H9 (cell line): ENCODE results near the gene DPRX. TPM values are rescaled to one million over a fixed set of nuclear protein-coding genes. Genes with fewer than 3 reads are reported as not detected.
A peak's percentile ranks its signal among the peaks of the same experiment; 100 is the strongest.

ENCODE experiments used
- DNase-seq: peaks from one replicate; pipeline ENCODE4 v3.0.0-alpha.2; 2017
- H2AFZ ChIP-seq: one replicate; pipeline ENCODE4 v1.6.1; 2013; ENCODE audit warnings: mild to moderate bottlenecking, low read length, control low read depth, moderate library complexity
- H2AK5ac ChIP-seq: 2 replicates; pipeline ENCODE4 v1.6.1; 2013; ENCODE audit warnings: low read length, control low read depth, mixed read lengths; ENCODE audit not compliant: insufficient read length
- H2BK120ac ChIP-seq: one replicate; pipeline ENCODE4 v1.6.1; 2013; ENCODE audit warnings: low read depth, mild to moderate bottlenecking, low read length, control low read depth, inconsistent platforms; ENCODE audit not compliant: poor library complexity, severe bottlenecking
- H2BK12ac ChIP-seq: 2 replicates; pipeline ENCODE4 v1.6.1; 2013; ENCODE audit warnings: low read length, control low read depth, mixed read lengths, low read depth; ENCODE audit not compliant: insufficient read length
- H2BK15ac ChIP-seq: 2 replicates; pipeline ENCODE4 v1.6.1; 2013; ENCODE audit warnings: low read depth, low read length, control low read depth
- H2BK20ac ChIP-seq: one replicate; pipeline ENCODE4 v1.6.1; 2013; ENCODE audit warnings: low read depth, mild to moderate bottlenecking, low read length, control low read depth, inconsistent platforms; ENCODE audit not compliant: poor library complexity, severe bottlenecking
- H2BK5ac ChIP-seq: 2 replicates; pipeline ENCODE4 v1.6.1; 2013; ENCODE audit warnings: low read length, control low read depth, mixed read lengths; ENCODE audit not compliant: insufficient read length
- H3K14ac ChIP-seq: 2 replicates; pipeline ENCODE4 v1.6.1; 2013; ENCODE audit warnings: low read length, control low read depth; ENCODE audit not compliant: insufficient read depth
- H3K18ac ChIP-seq: 2 replicates; pipeline ENCODE4 v1.6.1; 2013; ENCODE audit warnings: low read depth, mild to moderate bottlenecking, mixed read lengths, low read length, control low read depth; ENCODE audit not compliant: insufficient read length
- H3K23ac ChIP-seq: 2 replicates; pipeline ENCODE4 v1.6.1; 2013; ENCODE audit warnings: low read length, control low read depth, mixed read lengths, low read depth; ENCODE audit not compliant: insufficient read length
- H3K23me2 ChIP-seq: 2 replicates; pipeline ENCODE4 v1.6.1; 2013; ENCODE audit warnings: low read depth, mild to moderate bottlenecking, mixed read lengths, low read length, control low read depth; ENCODE audit not compliant: insufficient read length, poor library complexity, severe bottlenecking
- H3K27ac ChIP-seq: 2 replicates; pipeline ENCODE4 v1.5.1; 2013; ENCODE audit warnings: low read length, control low read depth, mixed read lengths, low read depth; ENCODE audit not compliant: insufficient read length
- H3K27me3 ChIP-seq: 2 replicates; pipeline ENCODE4 v1.6.1; 2013; ENCODE audit warnings: low read length, control low read depth, inconsistent platforms; ENCODE audit not compliant: insufficient read depth
- H3K4ac ChIP-seq: 2 replicates; pipeline ENCODE4 v1.6.1; 2013; ENCODE audit warnings: low read depth, mild to moderate bottlenecking, control low read depth, inconsistent platforms, low read length, moderate library complexity
- H3K4me1 ChIP-seq: 2 replicates; pipeline ENCODE4 v1.6.1; 2013; ENCODE audit warnings: low read length, control low read depth, inconsistent platforms; ENCODE audit not compliant: insufficient read depth
- H3K4me2 ChIP-seq: 2 replicates; pipeline ENCODE4 v1.6.1; 2013; ENCODE audit warnings: low read length, control low read depth, mixed read lengths; ENCODE audit not compliant: insufficient read length, insufficient read depth
- H3K56ac ChIP-seq: 2 replicates; pipeline ENCODE4 v1.6.1; 2013; ENCODE audit warnings: low read depth, mild to moderate bottlenecking, mixed read lengths, low read length, control low read depth; ENCODE audit not compliant: insufficient read length
- H3K79me1 ChIP-seq: 2 replicates; pipeline ENCODE4 v1.6.1; 2013; ENCODE audit warnings: low read depth, mild to moderate bottlenecking, moderate library complexity, low read length, control low read depth, inconsistent platforms; ENCODE audit not compliant: insufficient read depth, poor library complexity, severe bottlenecking
- H3K79me2 ChIP-seq: 2 replicates; pipeline ENCODE4 v1.6.1; 2013; ENCODE audit warnings: low read length, control low read depth, inconsistent platforms; ENCODE audit not compliant: insufficient read depth
- H3K9ac ChIP-seq: 2 replicates; pipeline ENCODE4 v1.6.1; 2013; ENCODE audit warnings: low read length, control low read depth, mixed read lengths; ENCODE audit not compliant: insufficient read length; ENCODE audit errors: extremely low read depth
- H3K9me3 ChIP-seq: one replicate; pipeline ENCODE4 v1.6.1; 2013; ENCODE audit warnings: low read depth, low read length, inconsistent platforms; ENCODE audit not compliant: control insufficient read depth
- H3T11ph ChIP-seq: one replicate; pipeline ENCODE4 v1.6.1; 2013; ENCODE audit warnings: mild to moderate bottlenecking, low read length, control low read depth, inconsistent platforms
- H4K20me1 ChIP-seq: one replicate; pipeline ENCODE4 v1.6.1; 2013; ENCODE audit not compliant: control insufficient read depth, insufficient read length, insufficient read depth
- H4K5ac ChIP-seq: 2 replicates; pipeline ENCODE4 v1.6.1; 2013; ENCODE audit warnings: low read depth, mild to moderate bottlenecking, mixed read lengths, low read length, control low read depth; ENCODE audit not compliant: insufficient read length
- H4K8ac ChIP-seq: replicated peaks from 2 replicates; pipeline ENCODE4 v1.6.1; 2013; ENCODE audit warnings: low read length, control low read depth, mixed read lengths, low read depth; ENCODE audit not compliant: insufficient read length
- H4K91ac ChIP-seq: 2 replicates; pipeline ENCODE4 v1.6.1; 2013; ENCODE audit warnings: low read depth, mild to moderate bottlenecking, moderate library complexity, mixed read lengths, low read length, control low read depth; ENCODE audit not compliant: insufficient read length
- H3K27ac Mint-ChIP-seq, 3 experiments: 2 replicates in 2 of 3; 3 replicates in 1 of 3; pipeline ENCODE4 v1.8.0; 2020 to 2021; ENCODE audit warnings: mixed read lengths in 3 of 3, mild to moderate bottlenecking in 1 of 3, moderate library complexity in 1 of 3
- H3K27me3 Mint-ChIP-seq: 2 replicates; pipeline ENCODE4 v1.8.0; 2021; ENCODE audit warnings: low read depth, mild to moderate bottlenecking, moderate library complexity, mixed read lengths
- H3K36me3 Mint-ChIP-seq, 3 experiments: 2 replicates in 2 of 3; 3 replicates in 1 of 3; pipeline ENCODE4 v1.8.0; 2020 to 2021; ENCODE audit warnings: low read depth in 3 of 3, mixed read lengths in 3 of 3; ENCODE audit not compliant: insufficient read depth in 1 of 3
- H3K4me1 Mint-ChIP-seq, 2 experiments: 2 replicates each; pipeline ENCODE4 v1.8.0; 2020; ENCODE audit warnings: mixed read lengths in 2 of 2
- H3K4me3 Mint-ChIP-seq, 2 experiments: 2 replicates in 1 of 2; 3 replicates in 1 of 2; pipeline ENCODE4 v1.8.0; 2020 to 2021; ENCODE audit warnings: mild to moderate bottlenecking in 2 of 2, mixed read lengths in 2 of 2, moderate library complexity in 1 of 2
- H3K9me3 Mint-ChIP-seq, 2 experiments: 2 replicates in 1 of 2; 3 replicates in 1 of 2; pipeline ENCODE4 v1.8.0; 2020; ENCODE audit warnings: mild to moderate bottlenecking in 2 of 2, mixed read lengths in 2 of 2, moderate library complexity in 1 of 2
- WGBS: extraction: QIAGEN DNeasy Blood & Tissue Kit; methylation state at CpG from one replicate; pipeline ENCODE4 v1.1.7; 2013; ENCODE audit warnings: missing lambda C conversion rate, low lambda C conversion rate, mixed read lengths; ENCODE audit not compliant: insufficient read length; ENCODE audit errors: extremely low coverage; 5-methylcytosine and 5-hydroxymethylcytosine counted together
- total RNA-seq: library from RNA; stranded (reverse); gene quantifications from 2 replicates; pipeline ENCODE4 v1.2.1, GENCODE V29; 2021
- TF ChIP-seq, protein P1 (sequence below): fragments of 200-600 bp; sonication (generic); conservative IDR thresholded peaks from 3 replicates; pipeline ENCODE4 v1.8.0; 2021; ENCODE audit warnings: antibody characterized with exemption, mild to moderate bottlenecking

DPRX gene
- total RNA-seq, 1 experiment from 2014 or later, result not detected

DNA sequence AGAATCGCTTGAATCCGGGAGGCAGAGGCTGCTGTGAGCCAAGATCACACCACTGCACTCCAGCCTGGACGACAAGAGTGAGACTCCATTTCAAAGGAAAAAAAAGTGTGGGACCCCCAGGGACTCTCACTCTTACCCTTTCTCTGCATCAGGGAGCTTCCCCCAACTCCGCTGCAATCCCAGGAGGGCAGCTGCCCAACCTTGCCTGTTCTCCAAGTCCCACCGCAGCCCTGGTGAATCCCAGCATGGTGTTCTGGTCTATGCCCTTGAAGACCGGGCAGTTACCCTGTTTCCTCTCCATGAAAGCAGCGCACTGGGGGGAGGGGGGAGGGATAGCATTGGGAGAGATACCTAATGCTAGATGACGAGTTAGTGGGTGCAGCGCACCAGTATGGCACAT, 35.7 kb upstream of the DPRX start:
- Histone ChIP-seq H3K79me2 (no peaks in the 10 kb centered on the region), H3K27me3 (no peaks in the 10 kb centered on the region), H3K4ac (peak overlapping the region; percentile 3), H2AK5ac (no peak overlapping the region), H3K9me3 (no peaks in the 10 kb centered on the region), H3K23ac (no peak overlapping the region), H3K14ac (peak overlapping the region; percentile 93), H4K8ac (no peak overlapping the region), H2BK12ac (peak overlapping the region; percentile 80), H2AFZ (no peak overlapping the region), H4K91ac (peak overlapping the region; percentile 22), H3K23me2 (no peaks in the 10 kb centered on the region), H2BK5ac (peak overlapping the region; percentile 36), H3K79me1 (no peaks in the 10 kb centered on the region), H3K4me2 (peak overlapping the region; percentile 49), H3K56ac (no peak overlapping the region), H4K5ac (no peak overlapping the region), H3K18ac (peak overlapping the region; percentile 55), H3K4me1 (peaks cover 3% of the 10 kb centered on the region; the same call in 1 of the 2 replicates), H2BK20ac (no peak overlapping the region), H2BK15ac (no peak overlapping the region), H3K9ac (peak overlapping the region; percentile 16), H3K27ac (peak overlapping the region; percentile 93), H2BK120ac (peak overlapping the region; percentile 65), H4K20me1 (no peaks in the 10 kb centered on the region), H3T11ph (peak overlapping the region; percentile 91)
- Mint-ChIP-seq H3K27me3 (no peaks in the 10 kb centered on the region), H3K27ac (peak overlapping the region; percentile 99 to 100 (median 100)), H3K36me3 (no peaks in the 10 kb centered on the region), H3K4me1 (peaks cover 27 to 29% of the 10 kb centered on the region in 2 experiments), H3K4me3 (peak overlapping the region; percentile 46 to 69; a peak in 4 of 5 replicates), H3K9me3 (no peaks in the 10 kb centered on the region)
- peak; percentile 67 for DNase-seq
- no CpG with 5 or more reads among the region's 9 CpGs for WGBS
- TF ChIP-seq, protein P1, sequence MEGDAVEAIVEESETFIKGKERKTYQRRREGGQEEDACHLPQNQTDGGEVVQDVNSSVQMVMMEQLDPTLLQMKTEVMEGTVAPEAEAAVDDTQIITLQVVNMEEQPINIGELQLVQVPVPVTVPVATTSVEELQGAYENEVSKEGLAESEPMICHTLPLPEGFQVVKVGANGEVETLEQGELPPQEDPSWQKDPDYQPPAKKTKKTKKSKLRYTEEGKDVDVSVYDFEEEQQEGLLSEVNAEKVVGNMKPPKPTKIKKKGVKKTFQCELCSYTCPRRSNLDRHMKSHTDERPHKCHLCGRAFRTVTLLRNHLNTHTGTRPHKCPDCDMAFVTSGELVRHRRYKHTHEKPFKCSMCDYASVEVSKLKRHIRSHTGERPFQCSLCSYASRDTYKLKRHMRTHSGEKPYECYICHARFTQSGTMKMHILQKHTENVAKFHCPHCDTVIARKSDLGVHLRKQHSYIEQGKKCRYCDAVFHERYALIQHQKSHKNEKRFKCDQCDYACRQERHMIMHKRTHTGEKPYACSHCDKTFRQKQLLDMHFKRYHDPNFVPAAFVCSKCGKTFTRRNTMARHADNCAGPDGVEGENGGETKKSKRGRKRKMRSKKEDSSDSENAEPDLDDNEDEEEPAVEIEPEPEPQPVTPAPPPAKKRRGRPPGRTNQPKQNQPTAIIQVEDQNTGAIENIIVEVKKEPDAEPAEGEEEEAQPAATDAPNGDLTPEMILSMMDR, result no peak
